NK-92 (cell line): ENCODE measurements around the gene NINL.
"Not testable (repeated sequence)": the region's sequence is repeated elsewhere in the genome, so short reads cannot be mapped to it uniquely, and the experiment has no call there.

Source experiments
- DNase-seq: peaks from one replicate; lab custom pipeline; 2025; ENCODE audit not compliant: unreplicated experiment; lab: John Stamatoyannopoulos, UW

NINL gene

GRCh38 chr20:25584905-25585704, at the start of gene NINL:
Gene NINL, minus strand, starts transcription at chr20:25585531. Its CDS starts 58,944 bp downstream, at chr20:25526587.
- no peak for DNase-seq

GRCh38 chr20:25632940-25633790, 47.8 kb upstream of the NINL start:
- no peak for DNase-seq

GRCh38 chr20:25630615-25631014, 45.3 kb upstream of the NINL start:
- DNase-seq = not testable (repeated sequence)

- no peak for DNase-seq
Measured at GRCh38 chr20:25629816-25630499, 44.6 kb upstream of the NINL start.

GRCh38 chr20:25626779-25627178, 41.4 kb upstream of the NINL start:
- DNase-seq = no peak

GRCh38 chr20:25624500-25624939, 39.2 kb upstream of the NINL start:
- no peak for DNase-seq

GRCh38 chr20:25623736-25624499, 38.6 kb upstream of the NINL start, which contains the start of gene NANP:
Gene NANP, minus strand, starts transcription at chr20:25624014. Its CDS starts 66 bp downstream, at chr20:25623948.
- peak; percentile 23 for DNase-seq

- no peak for DNase-seq
Measured at GRCh38 chr20:25623225-25623735, 37.9 kb upstream of the NINL start.

- no peak for DNase-seq
Measured at GRCh38 chr20:25622450-25623224, 37.3 kb upstream of the NINL start.

- DNase-seq = no peak
Measured at GRCh38 chr20:25622049-25622448, 36.7 kb upstream of the NINL start.

GRCh38 chr20:25619514-25619913, 34.2 kb upstream of the NINL start:
- DNase-seq = no peak

- no peak for DNase-seq
Measured at GRCh38 chr20:25608774-25609173, 23.4 kb upstream of the NINL start.

- DNase-seq = no peak
Measured at GRCh38 chr20:25606094-25606695, 20.9 kb upstream of the NINL start.

- DNase-seq = no peak
Measured at GRCh38 chr20:25605148-25605547, 19.8 kb upstream of the NINL start.

- no peak for DNase-seq
Measured at GRCh38 chr20:25604611-25605010, 19.3 kb upstream of the NINL start.

- DNase-seq = not testable (repeated sequence)
Measured at GRCh38 chr20:25602914-25603309, 17.6 kb upstream of the NINL start.

- not testable (repeated sequence) for DNase-seq
Measured at GRCh38 chr20:25602191-25602913, 17.0 kb upstream of the NINL start.

- no peak for DNase-seq
Measured at GRCh38 chr20:25601659-25602058, 16.3 kb upstream of the NINL start.
